Skin epidermis (tissue), 12 donors: ENCODE data around the gene OGDHL.
A peak's percentile ranks its signal among the peaks of the same experiment; 100 is the strongest.
"Not testable (repeated sequence)": the region's sequence is repeated elsewhere in the genome, so short reads cannot be mapped to it uniquely, and the experiment has no call there.

Experiments used
- H3K27ac ChIP-seq, 21 experiments: fragments of 200-600 bp; sonication (generic) in 11 of 21; one replicate each; pipeline ENCODE4 v1.5.0; 2020; ENCODE audit warnings: mild to moderate bottlenecking in 3 of 21, inconsistent platforms in 2 of 21, moderate library complexity in 2 of 21
- H3K4me3 ChIP-seq, 7 experiments: fragments of 200-600 bp; sonication (generic) in 2 of 7; one replicate each; pipeline ENCODE4 v1.5.0; 2020; ENCODE audit warnings: inconsistent platforms in 2 of 7, mild to moderate bottlenecking in 2 of 7, moderate library complexity in 1 of 7

The OGDHL gene

DNA sequence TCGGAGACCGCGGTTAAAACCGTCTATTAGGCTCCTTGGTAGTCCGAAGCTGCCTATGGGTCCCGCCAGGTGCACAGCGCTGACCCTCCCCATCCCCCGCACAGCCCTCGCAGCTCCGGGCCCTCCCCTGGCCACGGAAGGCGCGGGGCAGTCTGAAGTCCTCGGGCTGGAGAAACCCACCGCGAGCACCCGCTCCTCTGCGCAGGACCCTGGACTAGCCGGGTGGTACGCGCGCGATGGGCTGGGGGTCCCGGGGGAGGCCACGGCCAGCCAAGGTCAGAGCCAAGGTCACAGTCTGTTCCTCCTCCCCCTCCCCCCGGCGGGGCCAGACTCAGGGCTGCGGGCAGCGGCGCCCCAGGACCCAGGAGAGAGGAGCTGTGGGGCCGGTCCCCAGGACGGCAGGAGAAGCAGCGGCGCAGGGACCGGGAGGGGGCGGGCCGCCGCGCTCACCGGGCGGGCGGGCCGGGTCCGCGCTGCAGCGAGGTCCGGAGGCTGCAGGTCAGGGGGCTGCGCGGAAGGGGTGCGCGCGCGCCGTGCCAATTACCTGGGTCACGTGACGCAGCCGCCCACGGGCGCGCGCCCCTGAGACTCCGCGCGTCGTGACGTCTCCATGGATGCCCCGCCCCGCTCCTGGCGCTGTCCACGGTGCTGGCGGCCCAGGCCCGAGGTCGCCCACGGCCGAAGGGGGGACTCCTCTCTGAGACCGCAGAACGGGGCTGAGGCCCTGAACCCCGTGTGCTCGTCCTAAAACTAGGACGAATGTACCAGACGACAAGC is at the start of gene OGDHL:
TSS of gene OGDHL (minus strand) at position 535 of the 777 bp plus-strand sequence. CDS start 3,731 bp downstream, outside the sequence.
- Histone ChIP-seq H3K4me3 (peak within 1 kb of the TSS; percentile 19 to 50 (median 48)), H3K27ac (no peak within 1 kb of the TSS)

GRCh38 chr10:49803988-49804387 is 41.9 kb upstream of the OGDHL start:
- Histone ChIP-seq H3K27ac (no peak overlapping the region), H3K4me3 (no peak overlapping the region)

- H3K4me3 ChIP-seq = no peak overlapping the region
- no peak overlapping the region for H3K27ac ChIP-seq
Measured at GRCh38 chr10:49798275-49798674, 36.2 kb upstream of the OGDHL start.

DNA sequence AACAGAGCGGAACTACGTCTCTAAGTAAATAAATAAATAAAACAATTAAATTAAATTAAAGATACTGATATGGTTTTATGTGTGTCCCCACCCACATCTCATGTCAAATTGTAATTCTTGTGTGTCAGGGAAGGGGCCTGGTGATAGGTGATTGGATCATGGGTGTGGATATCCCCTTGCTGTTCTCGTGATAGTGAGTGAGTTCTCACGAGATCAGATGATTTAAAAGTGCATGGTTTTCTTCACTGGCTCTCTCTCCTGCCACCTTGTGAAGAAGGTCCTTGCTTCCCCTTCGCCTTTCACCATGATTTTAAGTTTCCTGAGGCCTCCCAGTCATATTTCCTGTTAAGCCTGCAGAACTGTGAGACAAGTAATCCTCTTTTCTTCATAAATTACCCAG is 29.0 kb upstream of the OGDHL start:
- Histone ChIP-seq H3K27ac (no peak overlapping the region), H3K4me3 (no peak overlapping the region)

GRCh38 chr10:49784681-49785080 is 22.6 kb upstream of the OGDHL start:
- Histone ChIP-seq H3K27ac (no peak overlapping the region), H3K4me3 (no peak overlapping the region)

- no peak overlapping the region for H3K27ac ChIP-seq
- no peak overlapping the region for H3K4me3 ChIP-seq
Measured at GRCh38 chr10:49783645-49784044, 21.5 kb upstream of the OGDHL start.

DNA sequence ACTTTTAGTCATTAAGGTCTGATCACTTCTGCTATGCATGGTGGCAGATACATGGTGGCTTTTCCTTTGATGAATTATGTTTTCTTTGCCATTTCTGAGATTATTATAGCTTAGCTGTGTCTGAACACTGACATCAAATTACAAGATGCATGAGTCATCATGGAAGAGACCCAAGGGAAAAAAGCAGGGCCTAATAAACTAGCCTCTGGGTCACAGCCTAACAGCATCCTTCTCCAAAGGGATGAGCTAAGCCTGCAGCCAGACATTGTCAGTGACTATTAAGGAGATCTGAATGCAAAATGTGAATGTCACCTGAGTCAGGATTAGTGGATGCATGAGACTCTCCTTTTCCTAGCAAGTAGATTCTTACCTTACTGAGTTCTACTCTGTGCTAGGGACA is 19.1 kb upstream of the OGDHL start:
- no peak overlapping the region for H3K27ac ChIP-seq
- H3K4me3 ChIP-seq = no peak overlapping the region

DNA sequence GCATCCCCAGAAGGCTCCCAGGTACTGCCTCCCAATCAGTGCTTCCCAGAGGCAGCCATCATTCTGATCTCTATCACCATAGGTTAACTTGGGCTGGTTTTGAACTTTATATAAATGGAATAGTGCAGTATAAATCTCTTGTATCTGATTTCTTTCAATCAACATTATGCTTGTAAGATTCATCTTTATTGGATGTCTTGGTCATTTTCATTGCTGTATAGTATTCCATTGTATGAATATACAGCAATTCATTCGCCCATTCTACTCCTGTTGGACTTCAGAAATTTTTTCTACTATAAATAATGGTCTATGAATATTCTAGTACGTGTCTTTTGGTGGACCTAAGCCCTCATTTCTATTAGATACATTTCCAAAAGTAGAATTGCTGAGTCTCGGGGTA is 16.1 kb upstream of the OGDHL start:
- H3K27ac ChIP-seq = no peak overlapping the region

GRCh38 chr10:49776851-49777250 is 14.7 kb upstream of the OGDHL start:
- Histone ChIP-seq H3K4me3 (no peak overlapping the region), H3K27ac (no peak overlapping the region)

More for the DNA sequence above, 16.1 kb upstream of the OGDHL start:
- H3K4me3 ChIP-seq = no peak overlapping the region

DNA sequence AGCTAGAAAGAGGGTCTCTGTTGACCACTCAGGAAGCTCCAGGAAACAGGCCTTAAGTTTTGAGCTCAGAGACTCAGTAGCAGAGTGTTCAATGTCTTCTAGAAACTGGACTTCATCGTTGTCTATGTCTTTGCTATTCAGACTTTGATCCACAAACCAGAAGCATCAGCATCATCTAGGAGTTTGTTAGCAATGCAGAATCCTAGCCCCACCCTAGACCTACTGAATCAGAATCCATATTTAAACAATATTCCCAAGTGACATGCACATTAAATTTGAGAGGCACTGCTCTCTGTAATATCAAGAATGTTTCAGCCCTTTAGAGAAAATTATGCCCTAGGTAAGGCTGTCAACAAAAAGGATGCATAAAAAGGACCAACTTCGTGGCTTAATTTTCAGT is 12.9 kb upstream of the OGDHL start:
- Histone ChIP-seq H3K27ac (no peak overlapping the region), H3K4me3 (no peak overlapping the region)

GRCh38 chr10:49772944-49773343 is 10.8 kb upstream of the OGDHL start:
- not testable (repeated sequence) for H3K4me3 ChIP-seq, H3K27ac ChIP-seq

- not testable (repeated sequence) for H3K27ac ChIP-seq, H3K4me3 ChIP-seq
Measured at GRCh38 chr10:49771046-49771445, 8.9 kb upstream of the OGDHL start.

GRCh38 chr10:49769692-49770091 is 7.6 kb upstream of the OGDHL start:
- H3K4me3 ChIP-seq = no peak overlapping the region
- H3K27ac ChIP-seq = no peak overlapping the region

GRCh38 chr10:49768731-49769130 is 6.6 kb upstream of the OGDHL start:
- H3K4me3 ChIP-seq = no peak overlapping the region
- no peak overlapping the region for H3K27ac ChIP-seq

GRCh38 chr10:49768329-49768728 is 6.2 kb upstream of the OGDHL start:
- H3K27ac ChIP-seq = no peak overlapping the region
- H3K4me3 ChIP-seq = no peak overlapping the region

- Histone ChIP-seq H3K4me3 (no peak overlapping the region), H3K27ac (no peak overlapping the region)
Measured at GRCh38 chr10:49767752-49768151, 5.6 kb upstream of the OGDHL start.

- no peak overlapping the region for H3K27ac ChIP-seq
Measured at GRCh38 chr10:49766484-49766883, 4.4 kb upstream of the OGDHL start.

DNA sequence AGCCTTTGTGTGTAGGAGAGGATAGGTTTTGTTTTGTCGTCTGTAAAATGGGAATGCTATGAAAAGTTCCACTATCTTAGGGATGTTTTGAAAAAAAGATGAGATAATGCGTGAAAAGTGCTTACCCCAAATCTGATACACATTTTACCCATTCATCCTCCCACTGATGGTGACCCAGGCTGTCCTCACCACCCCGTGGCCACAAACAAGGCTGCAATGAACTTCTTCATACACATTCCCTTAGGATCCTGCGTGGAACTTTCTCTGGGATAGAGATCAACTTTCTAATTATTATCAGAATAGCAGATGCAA is 399 bp upstream of the OGDHL start:
- Histone ChIP-seq H3K4me3 (peak overlapping the region in 5 of 7 experiments; percentile 43 to 50 (median 49)), H3K27ac (no peak overlapping the region)

More at GRCh38 chr10:49766484-49766883, 4.4 kb upstream of the OGDHL start:
- no peak overlapping the region for H3K4me3 ChIP-seq

DNA sequence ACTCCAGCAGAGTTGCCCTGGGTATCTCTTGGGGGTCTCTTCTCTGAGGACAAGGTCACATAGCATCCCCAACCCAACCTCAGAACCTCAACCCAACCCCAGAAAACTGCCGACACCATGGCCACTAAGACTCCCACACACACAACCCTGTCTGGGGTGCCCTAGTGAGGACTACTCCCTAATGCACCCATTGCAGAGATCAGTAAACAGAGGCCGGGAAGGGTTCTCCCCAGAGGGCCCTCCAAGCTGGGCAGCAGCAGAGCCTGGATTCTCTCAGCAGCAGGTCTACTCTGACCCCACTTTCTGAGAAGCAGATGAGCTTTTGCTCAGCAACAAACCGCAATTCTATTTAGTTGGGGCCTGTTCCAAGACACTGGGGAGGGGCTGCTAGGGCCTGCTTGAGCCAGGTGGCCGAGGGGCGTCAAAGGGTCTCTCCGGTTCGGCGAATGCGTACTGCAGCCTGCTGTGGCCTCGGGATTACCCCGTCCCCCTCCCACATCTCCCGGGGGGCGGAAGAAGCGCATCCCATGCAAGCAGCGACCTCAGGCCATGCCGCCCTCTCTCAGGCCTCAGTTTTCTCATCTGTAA is 828 bp downstream of the OGDHL start:
- peak overlapping the region in 1 of 7 experiments; percentile 49 for H3K4me3 ChIP-seq
- H3K27ac ChIP-seq = no peak overlapping the region

- Histone ChIP-seq H3K27ac (no peak overlapping the region), H3K4me3 (no peak overlapping the region)
Measured at GRCh38 chr10:49760789-49761188, 1.3 kb downstream of the OGDHL start.

- Histone ChIP-seq H3K27ac (no peak overlapping the region), H3K4me3 (no peak overlapping the region)
Measured at GRCh38 chr10:49759787-49760551, 2.2 kb downstream of the OGDHL start.
